K562 (cell line): Measurements from ENCODE around the gene ATP7B. TPM values are rescaled to one million over a fixed set of nuclear protein-coding genes. Genes with fewer than 3 reads are reported as not detected.

Experiments
- ATAC-seq: fragments of 200-7000 bp; cut with Tn5 transposase; 3 replicates; pipeline ENCODE4 v1.9.1; 2020; ENCODE audit warnings: moderate library complexity
- BruUV-seq: library from RNA; stranded (reverse); fragments of 400-500 nt; replicated peaks from 2 replicates; lab custom pipeline; 2021; lab: Mats Ljungman, UMichigan
- CTCF ChIA-PET: fragments of 300-600 bp; formaldehyde crosslinking; extraction: SDS; loops from one replicate; lab custom pipeline; 2021; ENCODE audit warnings: low intra/inter-chr PET ratio; lab: Yijun Ruan, JAX
- POLR2A ChIA-PET: fragments of 300-600, 350-650 bp; sonication (Branson Sonifier 250); formaldehyde crosslinking; extraction: SDS; loops from one replicate; lab custom pipeline; 2021; ENCODE audit warnings: antibody characterized with exemption, inconsistent platforms; lab: Yijun Ruan, JAX
- DNase-seq, 4 experiments: peaks; one replicate each; pipeline versions ENCODE4 v3.0.0 to v3.0.0-alpha.2; 2011 to 2018; ENCODE audit warnings: low spot score in 3 of 4, mixed read lengths in 3 of 4; ENCODE audit errors: extremely low read depth in 1 of 4
- FAIRE-seq: peaks from 2 replicates; lab custom pipeline; 2011; peaks lifted over from hg19 to GRCh38; lab: Jason Lieb, UNC
- H2AFZ ChIP-seq: 2 replicates; pipeline ENCODE4 v1.6.0; 2011; ENCODE audit warnings: low read depth, low read length, control low read depth, inconsistent platforms
- H3K27ac ChIP-seq: fragments of 200-600 bp; 3 replicates; pipeline ENCODE4 v1.8.0; 2011; ENCODE audit warnings: low read depth, mild to moderate bottlenecking, control low read depth, inconsistent platforms, low read length, moderate library complexity, mixed read lengths; ENCODE audit errors: extremely low read depth
- H3K27me3 ChIP-seq, 2 experiments: fragments of 300-600 bp in 1 of 2; 2 replicates in 1 of 2; 3 replicates in 1 of 2; pipeline versions ENCODE4 v1.6.0 to v1.8.0; 2011; ENCODE audit warnings: inconsistent platforms in 2 of 2, low read length in 2 of 2, mild to moderate bottlenecking in 1 of 2, mixed read lengths in 1 of 2, moderate library complexity in 1 of 2; ENCODE audit not compliant: control insufficient read depth in 2 of 2, insufficient read depth in 2 of 2
- H3K36me3 ChIP-seq: fragments of 300-600 bp; 3 replicates; pipeline ENCODE4 v1.8.0; 2011; ENCODE audit warnings: mild to moderate bottlenecking, low read length, inconsistent platforms; ENCODE audit not compliant: control insufficient read depth, insufficient read depth
- H3K4me1 ChIP-seq, 2 experiments: fragments of 200-600 bp in 1 of 2; replicated peaks in 1 of 2; 2 replicates in 1 of 2; 3 replicates in 1 of 2; pipeline versions ENCODE4 v1.5.1 to v1.8.0; 2011; ENCODE audit warnings: inconsistent platforms in 2 of 2, low read length in 2 of 2, mild to moderate bottlenecking in 1 of 2, mixed read lengths in 1 of 2, moderate library complexity in 1 of 2; ENCODE audit not compliant: control insufficient read depth in 2 of 2, insufficient read depth in 2 of 2
- H3K4me2 ChIP-seq: 2 replicates; pipeline ENCODE4 v1.6.1; 2011; ENCODE audit warnings: low read length, control low read depth, inconsistent platforms, mixed read lengths; ENCODE audit not compliant: insufficient read depth
- H3K4me3 ChIP-seq: fragments of 200-600 bp; sonication (generic), shearing (Covaris generic); 2 replicates; pipeline ENCODE4 v1.5.1; 2016; ENCODE audit warnings: control low read depth, inconsistent platforms
- H3K79me2 ChIP-seq: fragments of 200-600 bp; 3 replicates; pipeline ENCODE4 v1.8.0; 2011; ENCODE audit warnings: low read length, inconsistent platforms; ENCODE audit not compliant: control insufficient read depth, insufficient read depth
- H3K9ac ChIP-seq, 2 experiments: 2 replicates each; pipeline versions ENCODE4 v1.6.0 to v1.6.1; 2011; ENCODE audit warnings: low read depth in 2 of 2, low read length in 2 of 2, control low read depth in 1 of 2, inconsistent platforms in 1 of 2, mild to moderate bottlenecking in 1 of 2, mixed read lengths in 1 of 2; ENCODE audit not compliant: insufficient read depth in 1 of 2
- H3K9me1 ChIP-seq: one replicate; pipeline ENCODE4 v1.6.0; 2011; ENCODE audit warnings: inconsistent platforms, mild to moderate bottlenecking, low read length, moderate library complexity; ENCODE audit not compliant: control insufficient read depth, insufficient read depth
- H3K9me3 ChIP-seq: replicated peaks from 2 replicates; pipeline ENCODE4 v1.5.1; 2011; ENCODE audit warnings: low read depth, low read length, inconsistent platforms; ENCODE audit not compliant: control insufficient read depth, insufficient read depth
- H4K20me1 ChIP-seq: replicated peaks from 2 replicates; pipeline ENCODE4 v1.6.1; 2011; ENCODE audit warnings: low read length, inconsistent platforms, mixed read lengths; ENCODE audit not compliant: control insufficient read depth, insufficient read depth
- CHCHD3 ChIP-seq: fragments of 250-450 bp; sonication (Bioruptor Pico); IDR thresholded peaks from 2 replicates; pipeline ENCODE4 v2.1.2; 2022; ENCODE audit warnings: mild to moderate bottlenecking
- EP400 ChIP-seq: fragments of 450-650 bp; IDR thresholded peaks from 2 replicates; pipeline ENCODE4 v1.6.1; 2017; ENCODE audit warnings: antibody characterized with exemption, mild to moderate bottlenecking, moderate library complexity
- GABPA ChIP-seq: fragments of 200-800 bp; sonication (Bioruptor generic); conservative IDR thresholded peaks from 2 replicates; pipeline ENCODE4 v1.6.1; 2016; ENCODE audit warnings: low read depth, missing genetic modification characterization, missing compliant biosample characterization
- GATAD2B ChIP-seq: fragments of 450-650 bp; IDR thresholded peaks from 2 replicates; pipeline ENCODE4 v1.6.1; 2017; ENCODE audit warnings: mild to moderate bottlenecking, borderline replicate concordance
- HNRNPL ChIP-seq: fragments of 200-400 bp; formaldehyde crosslinking; IDR thresholded peaks from 2 replicates; pipeline ENCODE4 v1.6.1; 2017; ENCODE audit warnings: low read depth, mild to moderate bottlenecking, low read length
- LCOR ChIP-seq: sonication (generic); formaldehyde crosslinking; IDR thresholded peaks from 2 replicates; pipeline ENCODE4 v1.8.0; 2022; ENCODE audit warnings: mild to moderate bottlenecking, missing genetic modification reagents
- NELFE ChIP-seq: IDR thresholded peaks from 2 replicates; pipeline ENCODE4 v1.6.1; 2011; ENCODE audit warnings: mild to moderate bottlenecking; ENCODE audit not compliant: insufficient read depth, insufficient read length
- PHF20 ChIP-seq: fragments of 450-650 bp; IDR thresholded peaks from 2 replicates; pipeline ENCODE4 v1.6.1; 2018; ENCODE audit not compliant: partially characterized antibody
- POLR2AphosphoS2 ChIP-seq: IDR thresholded peaks from 2 replicates; pipeline ENCODE4 v1.6.1; 2012; ENCODE audit warnings: low read length, improper control_type of control experiment
- POLR3G ChIP-seq: IDR thresholded peaks from 2 replicates; pipeline ENCODE4 v1.6.1; 2011; ENCODE audit not compliant: insufficient read length, insufficient replicate concordance; ENCODE audit errors: extremely low read depth
- RBM39 ChIP-seq: fragments of 200-400 bp; formaldehyde crosslinking; optimal IDR thresholded peaks from 2 replicates; pipeline ENCODE3; 2018; ENCODE audit warnings: low read depth, low read length
- SAFB2 ChIP-seq: fragments of 200-400 bp; formaldehyde crosslinking; IDR thresholded peaks from 2 replicates; pipeline ENCODE4 v1.6.1; 2018; ENCODE audit warnings: borderline replicate concordance, low read length, low read depth, moderate library complexity; ENCODE audit not compliant: severe bottlenecking
- TBP ChIP-seq: optimal IDR thresholded peaks from 2 replicates; pipeline ENCODE3; 2011; ENCODE audit warnings: low read depth, low read length, improper control_type of control experiment
- TCFL5 ChIP-seq: fragments of 250-450 bp; sonication (Bioruptor Pico); conservative IDR thresholded peaks from 2 replicates; pipeline ENCODE4 v1.6.1; 2021; ENCODE audit warnings: mild to moderate bottlenecking, moderate library complexity, matching md5 sums
- ZNF224 ChIP-seq: sonication (generic); formaldehyde crosslinking; IDR thresholded peaks from 2 replicates; pipeline ENCODE4 v1.8.0; 2022; ENCODE audit warnings: mild to moderate bottlenecking, missing genetic modification reagents
- ZNF253 ChIP-seq: fragments of 250-450 bp; sonication (Bioruptor Pico); conservative IDR thresholded peaks from 2 replicates; pipeline ENCODE4 v1.6.1; 2021; ENCODE audit warnings: mild to moderate bottlenecking
- ZNF274 ChIP-seq: IDR thresholded peaks from 2 replicates; pipeline ENCODE4 v1.6.1; 2011; ENCODE audit warnings: low read depth, mild to moderate bottlenecking, low read length, moderate library complexity, borderline replicate concordance
- ZSCAN29 ChIP-seq: fragments of 450-650 bp; IDR thresholded peaks from 2 replicates; pipeline ENCODE4 v1.6.1; 2017
- WGBS: fragments of 100-300 bp; shearing (Covaris generic); methylation state at CpG from one replicate; pipeline ENCODE4 v1.1.6; 2016; ENCODE audit warnings: low coverage, mixed read lengths; ENCODE audit not compliant: insufficient coverage; ENCODE audit errors: missing lambda C conversion rate; 5-methylcytosine and 5-hydroxymethylcytosine counted together
- in situ Hi-C: fragments of 300-500 bp; cut with MboI; formaldehyde crosslinking; loops from 4 replicates; pipeline ENCODE4 v1.15.0; 2018; ENCODE audit warnings: inconsistent platforms, mixed read lengths
- intact Hi-C: fragments of 100-400 bp; cut with micrococcal nuclease; formaldehyde crosslinking; loops from 2 replicates; pipeline ENCODE4 v1.14.2; 2022
- polyA plus RNA-seq, 8 experiments: library from polyadenylated mRNA; depleted of rRNA in 4 of 8; stranded (reverse) in 5 of 8; unstranded in 3 of 8; fragments of >200 nt; fragmentation: Nextera tagmentation in 2 of 8; fragmentation: Illumina TruSeq in 1 of 8; extraction: Ambion mirVana in 2 of 8; extraction: Trizol in 1 of 8; gene quantifications; 2 replicates each; pipeline versions ENCODE4 v1.2.1 to v1.2.3, GENCODE V29; 2011 to 2014; ENCODE audit warnings: inconsistent platforms in 1 of 8, missing spikeins in 1 of 8
- total RNA-seq, 7 experiments: library from RNA; depleted of rRNA in 6 of 7; stranded (reverse); fragments of >200 nt in 6 of 7; fragmentation: Illumina TruSeq in 2 of 7; extraction: Trizol in 2 of 7; gene quantifications; 2 replicates each; pipeline versions ENCODE4 v1.2.1 to v1.2.3, GENCODE V29; 2011 to 2021; ENCODE audit warnings: low replicate concordance in 1 of 7
- TF ChIP-seq, protein P1 (sequence below): fragments of 450-650 bp; formaldehyde crosslinking; IDR thresholded peaks from 2 replicates; pipeline ENCODE4 v1.4.0; 2020; ENCODE audit warnings: mild to moderate bottlenecking
- TF ChIP-seq, protein P2 (sequence below): sonication (generic); formaldehyde crosslinking; IDR thresholded peaks from 2 replicates; pipeline ENCODE4 v1.8.0; 2022; ENCODE audit warnings: missing genetic modification reagents, mild to moderate bottlenecking, moderate library complexity, borderline replicate concordance

Gene ATP7B
- total and polyA plus RNA-seq, 9 of the 15 experiments (the other 6 are each of a cell fraction or from before 2014, with no cell fraction given) = 1.1 to 20.4 (median 8.5) TPM

DNA sequence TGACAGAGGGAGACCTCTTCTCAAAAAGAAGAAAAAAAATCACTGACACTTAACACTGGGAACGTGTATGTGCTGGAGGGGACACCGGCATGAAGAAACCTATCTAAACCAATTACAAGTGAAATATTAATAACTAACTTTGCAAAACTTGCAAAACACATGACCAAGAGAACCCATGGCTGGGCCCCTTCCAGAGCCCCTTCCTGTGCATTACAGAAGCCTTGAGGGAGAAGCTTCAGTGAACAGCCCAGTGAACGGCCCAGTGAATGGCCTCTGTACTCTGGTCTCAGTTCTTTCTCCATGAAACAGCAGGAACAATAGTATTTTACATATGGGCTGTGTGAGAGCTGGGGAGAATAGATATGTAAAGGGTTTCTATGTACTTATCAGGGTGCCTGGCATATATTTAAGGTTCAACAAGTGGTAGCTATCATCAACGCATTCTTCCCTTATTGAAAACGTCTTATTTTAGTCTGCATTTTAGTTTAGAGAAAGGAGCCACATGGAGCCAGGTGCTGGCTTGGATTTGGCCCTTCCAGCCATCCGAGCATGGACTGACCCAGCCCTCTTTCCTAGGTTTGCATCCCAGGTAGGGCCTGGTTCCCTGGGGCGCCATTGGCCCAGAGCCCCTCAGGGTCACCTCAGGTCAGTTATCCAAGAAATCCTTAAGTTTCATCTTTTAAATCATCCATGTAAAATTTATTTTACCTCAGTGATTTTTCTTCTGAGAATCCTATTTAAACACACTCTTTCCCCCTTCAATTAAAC, 95.0 kb downstream of the ATP7B start:
- no peak for DNase-seq
- no peak overlapping the region for H3K4me2 ChIP-seq
- peaks cover 3% of the 10 kb centered on the region for H3K9me1 ChIP-seq
- no peak overlapping the region for H3K4me3 ChIP-seq
- no peaks in the 10 kb centered on the region for H4K20me1 ChIP-seq
- TF ChIP-seq LCOR (CRISPR knock-in tag) (no peak), ZNF224 (CRISPR knock-in tag) (no peak), EP400 (no peak), SAFB2 (no peak), GATAD2B (no peak), POLR3G (no peak), NELFE (no peak), ZNF253 (CRISPR knock-in tag) (no peak), GABPA (no peak), PHF20 (no peak), ZSCAN29 (no peak), POLR2AphosphoS2 (no peak), TCFL5 (no peak), TBP (no peak), HNRNPL (no peak), CHCHD3 (no peak), ZNF274 (no peak), RBM39 (no peak)
- TF ChIP-seq, protein P1, sequence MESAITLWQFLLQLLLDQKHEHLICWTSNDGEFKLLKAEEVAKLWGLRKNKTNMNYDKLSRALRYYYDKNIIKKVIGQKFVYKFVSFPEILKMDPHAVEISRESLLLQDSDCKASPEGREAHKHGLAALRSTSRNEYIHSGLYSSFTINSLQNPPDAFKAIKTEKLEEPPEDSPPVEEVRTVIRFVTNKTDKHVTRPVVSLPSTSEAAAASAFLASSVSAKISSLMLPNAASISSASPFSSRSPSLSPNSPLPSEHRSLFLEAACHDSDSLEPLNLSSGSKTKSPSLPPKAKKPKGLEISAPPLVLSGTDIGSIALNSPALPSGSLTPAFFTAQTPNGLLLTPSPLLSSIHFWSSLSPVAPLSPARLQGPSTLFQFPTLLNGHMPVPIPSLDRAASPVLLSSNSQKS = no peak
- TF ChIP-seq, protein P2, sequence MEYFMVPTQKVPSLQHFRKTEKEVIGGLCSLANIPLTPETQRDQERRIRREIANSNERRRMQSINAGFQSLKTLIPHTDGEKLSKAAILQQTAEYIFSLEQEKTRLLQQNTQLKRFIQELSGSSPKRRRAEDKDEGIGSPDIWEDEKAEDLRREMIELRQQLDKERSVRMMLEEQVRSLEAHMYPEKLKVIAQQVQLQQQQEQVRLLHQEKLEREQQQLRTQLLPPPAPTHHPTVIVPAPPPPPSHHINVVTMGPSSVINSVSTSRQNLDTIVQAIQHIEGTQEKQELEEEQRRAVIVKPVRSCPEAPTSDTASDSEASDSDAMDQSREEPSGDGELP (CRISPR knock-in tag) = no peak
- no peaks in the 10 kb centered on the region for H3K79me2 ChIP-seq
- intact Hi-C loops = no loop called here
- H2AFZ ChIP-seq = no peak overlapping the region
- no peaks in the 10 kb centered on the region for H3K9me3 ChIP-seq
- no peak overlapping the region for H3K27ac ChIP-seq
- FAIRE-seq = no peak
- no peak overlapping the region for H3K9ac ChIP-seq
- ChIA-PET POLR2A (interaction anchor here (1.0 kb wide), 1 partner anchor 13 kb away, joined by 3 read pairs; no protein-coding TSS in a partner anchor), CTCF (no interaction called here)
- in situ Hi-C loops = no loop called here
- BruUV-seq = no TSS peak
- no peaks in the 10 kb centered on the region for H3K27me3 ChIP-seq
- H3K36me3 ChIP-seq = no peaks in the 10 kb centered on the region; the same call in 2 of the 3 replicates
- peaks cover 18 to 20% of the 10 kb centered on the region in 2 experiments for H3K4me1 ChIP-seq
- no peak for ATAC-seq
- WGBS = 84% methylated on average over 7 of the region's 7 CpGs
